GM12801 (cell line): Measurements from ENCODE around the gene YWHAE.

Source experiments
- CTCF ChIP-seq: IDR thresholded peaks from one replicate; pipeline ENCODE4 v1.5.1; 2011; ENCODE audit warnings: control low read depth; ENCODE audit not compliant: insufficient read length; ENCODE audit errors: extremely low read depth

The YWHAE gene

GRCh38 chr17:1304962-1305563 is 95.0 kb downstream of the YWHAE start:
- TF ChIP-seq CTCF, result no peak

- no peak for TF ChIP-seq CTCF
These were observed 95.5 kb downstream of the YWHAE start for GRCh38 chr17:1304522-1304921.

- no peak for TF ChIP-seq CTCF
These were observed 97.3 kb downstream of the YWHAE start for GRCh38 chr17:1302761-1303160.

- no peak for TF ChIP-seq CTCF
These were observed 98.5 kb downstream of the YWHAE start for GRCh38 chr17:1301546-1301945.

- no peak for TF ChIP-seq CTCF
These were observed 99.6 kb downstream of the YWHAE start for GRCh38 chr17:1300371-1300905.

- no peak for TF ChIP-seq CTCF
These were observed 100.3 kb downstream of the YWHAE start for GRCh38 chr17:1299552-1300370.

- no peak for TF ChIP-seq CTCF
These were observed 101.4 kb downstream of the YWHAE start for GRCh38 chr17:1298606-1299005.
